DND-41 (cell line): ENCODE data around the gene PKNOX1.

Experiments
- ATAC-seq: fragments of 200-7000 bp; cut with Tn5 transposase; 3 replicates; pipeline ENCODE4 v1.9.1; 2021; ENCODE audit warnings: low read depth; ENCODE audit not compliant: insufficient read depth
- DNase-seq: peaks from one replicate; pipeline ENCODE4 v3.0.0-alpha.2; 2020
- H2AFZ ChIP-seq: 2 replicates; pipeline ENCODE4 v1.6.0; 2012; ENCODE audit warnings: low read depth, low read length
- H3K27ac ChIP-seq: 2 replicates; pipeline ENCODE4 v1.5.1; 2012; ENCODE audit warnings: low read length, inconsistent platforms
- H3K27me3 ChIP-seq: fragments of 200-600 bp; sonication (generic); 2 replicates; pipeline ENCODE4 v1.6.0; 2012; ENCODE audit warnings: low read length, mild to moderate bottlenecking, inconsistent platforms; ENCODE audit not compliant: insufficient read depth, poor library complexity
- H3K36me3 ChIP-seq: 2 replicates; pipeline ENCODE4 v1.5.1; 2012; ENCODE audit warnings: low read length, inconsistent platforms; ENCODE audit not compliant: insufficient read depth
- H3K4me1 ChIP-seq: 2 replicates; pipeline ENCODE4 v1.5.1; 2012; ENCODE audit warnings: mild to moderate bottlenecking, low read length; ENCODE audit not compliant: insufficient read depth
- H3K4me2 ChIP-seq: 2 replicates; pipeline ENCODE4 v1.6.0; 2012; ENCODE audit warnings: mild to moderate bottlenecking, moderate library complexity, low read length, inconsistent platforms; ENCODE audit not compliant: insufficient read depth
- H3K4me3 ChIP-seq, 2 experiments: fragments of 200-600 bp in 1 of 2; shearing (Covaris generic) in 1 of 2; 2 replicates each; pipeline ENCODE4 v1.5.1; 2012 to 2016; ENCODE audit warnings: inconsistent platforms in 2 of 2, low read length in 2 of 2, mild to moderate bottlenecking in 2 of 2, low read depth in 1 of 2, moderate library complexity in 1 of 2
- H3K79me2 ChIP-seq: 2 replicates; pipeline ENCODE4 v1.6.0; 2012; ENCODE audit warnings: low read length, inconsistent platforms; ENCODE audit not compliant: insufficient read depth
- H3K9ac ChIP-seq: 2 replicates; pipeline ENCODE4 v1.6.0; 2012; ENCODE audit warnings: low read depth, mild to moderate bottlenecking, inconsistent platforms, low read length, moderate library complexity
- H3K9me3 ChIP-seq: 2 replicates; pipeline ENCODE4 v1.5.1; 2012; ENCODE audit warnings: low read length, moderate library complexity, mild to moderate bottlenecking, inconsistent platforms; ENCODE audit not compliant: insufficient read depth, severe bottlenecking
- H4K20me1 ChIP-seq: 2 replicates; pipeline ENCODE4 v1.6.0; 2012; ENCODE audit warnings: low read length; ENCODE audit not compliant: insufficient read depth
- EZH2 ChIP-seq: IDR thresholded peaks from 3 replicates; pipeline ENCODE4 v1.6.1; 2012; ENCODE audit warnings: borderline replicate concordance, low read depth, mild to moderate bottlenecking, moderate library complexity, low read length, inconsistent platforms; ENCODE audit not compliant: severe bottlenecking
- TF ChIP-seq, protein P1 (sequence below): IDR thresholded peaks from 2 replicates; pipeline ENCODE4 v1.5.1; 2012; ENCODE audit warnings: borderline replicate concordance, low read length, moderate library complexity, mild to moderate bottlenecking; ENCODE audit not compliant: poor library complexity, severe bottlenecking; ENCODE audit errors: extremely low read depth

The PKNOX1 gene

DNA sequence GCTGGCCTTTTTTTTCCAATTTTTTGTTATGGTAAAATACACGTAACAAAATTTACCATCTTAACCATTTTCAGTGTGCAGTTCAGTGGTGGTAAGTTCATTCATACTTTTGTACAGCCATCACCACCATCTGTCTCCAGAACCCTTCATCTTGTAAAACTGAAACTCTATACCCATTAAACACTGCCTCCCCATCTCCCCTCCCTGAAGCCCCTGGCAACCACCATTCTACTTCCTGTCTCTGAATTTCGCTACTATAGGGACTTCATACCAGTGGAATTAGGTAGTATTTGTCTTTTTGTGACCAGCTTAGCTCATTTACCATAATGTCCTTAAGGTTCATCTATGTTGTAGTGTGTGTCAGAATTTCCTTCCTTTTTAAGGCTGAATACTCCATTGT is 8.7 kb downstream of the PKNOX1 start:
- Histone ChIP-seq H3K79me2 (peaks cover 83% of the 10 kb centered on the region), H3K9me3 (no peaks in the 10 kb centered on the region)

DNA sequence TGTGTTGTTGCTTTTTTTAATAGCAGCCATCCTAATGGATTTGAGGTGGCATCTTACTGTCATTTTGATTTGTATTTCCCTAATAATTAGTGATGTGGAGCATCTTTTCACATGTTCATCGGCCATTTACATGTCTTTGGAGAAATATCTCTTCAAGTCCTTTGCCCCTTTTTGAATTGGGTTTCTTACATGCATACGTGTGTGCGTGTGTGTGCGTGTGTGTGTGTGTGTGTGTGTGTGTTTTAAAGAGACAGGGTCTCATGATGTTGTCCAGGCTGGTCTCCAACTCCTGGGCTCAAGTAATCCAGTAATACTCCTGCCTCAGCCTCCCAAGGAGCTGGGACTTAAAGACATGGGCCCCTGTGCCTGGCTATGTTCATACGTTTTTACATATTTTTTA is 9.5 kb downstream of the PKNOX1 start:
- TF ChIP-seq, protein P1, sequence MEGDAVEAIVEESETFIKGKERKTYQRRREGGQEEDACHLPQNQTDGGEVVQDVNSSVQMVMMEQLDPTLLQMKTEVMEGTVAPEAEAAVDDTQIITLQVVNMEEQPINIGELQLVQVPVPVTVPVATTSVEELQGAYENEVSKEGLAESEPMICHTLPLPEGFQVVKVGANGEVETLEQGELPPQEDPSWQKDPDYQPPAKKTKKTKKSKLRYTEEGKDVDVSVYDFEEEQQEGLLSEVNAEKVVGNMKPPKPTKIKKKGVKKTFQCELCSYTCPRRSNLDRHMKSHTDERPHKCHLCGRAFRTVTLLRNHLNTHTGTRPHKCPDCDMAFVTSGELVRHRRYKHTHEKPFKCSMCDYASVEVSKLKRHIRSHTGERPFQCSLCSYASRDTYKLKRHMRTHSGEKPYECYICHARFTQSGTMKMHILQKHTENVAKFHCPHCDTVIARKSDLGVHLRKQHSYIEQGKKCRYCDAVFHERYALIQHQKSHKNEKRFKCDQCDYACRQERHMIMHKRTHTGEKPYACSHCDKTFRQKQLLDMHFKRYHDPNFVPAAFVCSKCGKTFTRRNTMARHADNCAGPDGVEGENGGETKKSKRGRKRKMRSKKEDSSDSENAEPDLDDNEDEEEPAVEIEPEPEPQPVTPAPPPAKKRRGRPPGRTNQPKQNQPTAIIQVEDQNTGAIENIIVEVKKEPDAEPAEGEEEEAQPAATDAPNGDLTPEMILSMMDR, result no peak
- TF ChIP-seq EZH2, result no peak
- Histone ChIP-seq H3K79me2 (peaks cover 84% of the 10 kb centered on the region), H3K9me3 (no peaks in the 10 kb centered on the region), H3K4me1 (peaks cover 27% of the 10 kb centered on the region), H3K36me3 (0 out of 2 replicates have a peak, but pooled peaks cover 4% of the 10 kb centered on the region), H3K9ac (no peak overlapping the region), H2AFZ (no peak overlapping the region), H3K4me3 (no peak overlapping the region), H4K20me1 (peaks cover 3% of the 10 kb centered on the region), H3K27me3 (no peaks in the 10 kb centered on the region), H3K4me2 (no peak overlapping the region), H3K27ac (no peak overlapping the region)
- DNase-seq (no peak), ATAC-seq (no peak)

More for the DNA sequence above, 8.7 kb downstream of the PKNOX1 start:
- peaks cover 27% of the 10 kb centered on the region for H3K4me1 ChIP-seq
- no peaks in the 10 kb centered on the region for H3K27me3 ChIP-seq
- H4K20me1 ChIP-seq, result no peaks in the 10 kb centered on the region
- ATAC-seq (peak; percentile 91), DNase-seq (peak; percentile 52)
- H3K4me2 ChIP-seq, result no peak overlapping the region
- peak overlapping the region; percentile 48 for H3K27ac ChIP-seq
- no peak overlapping the region for H2AFZ ChIP-seq
- H3K9ac ChIP-seq, result no peak overlapping the region
- H3K4me3 ChIP-seq, result no peak overlapping the region
- TF ChIP-seq, protein P1, result no peak
- TF ChIP-seq EZH2, result no peak
- 0 out of 2 replicates have a peak, but pooled peaks cover 6% of the 10 kb centered on the region for H3K36me3 ChIP-seq

DNA sequence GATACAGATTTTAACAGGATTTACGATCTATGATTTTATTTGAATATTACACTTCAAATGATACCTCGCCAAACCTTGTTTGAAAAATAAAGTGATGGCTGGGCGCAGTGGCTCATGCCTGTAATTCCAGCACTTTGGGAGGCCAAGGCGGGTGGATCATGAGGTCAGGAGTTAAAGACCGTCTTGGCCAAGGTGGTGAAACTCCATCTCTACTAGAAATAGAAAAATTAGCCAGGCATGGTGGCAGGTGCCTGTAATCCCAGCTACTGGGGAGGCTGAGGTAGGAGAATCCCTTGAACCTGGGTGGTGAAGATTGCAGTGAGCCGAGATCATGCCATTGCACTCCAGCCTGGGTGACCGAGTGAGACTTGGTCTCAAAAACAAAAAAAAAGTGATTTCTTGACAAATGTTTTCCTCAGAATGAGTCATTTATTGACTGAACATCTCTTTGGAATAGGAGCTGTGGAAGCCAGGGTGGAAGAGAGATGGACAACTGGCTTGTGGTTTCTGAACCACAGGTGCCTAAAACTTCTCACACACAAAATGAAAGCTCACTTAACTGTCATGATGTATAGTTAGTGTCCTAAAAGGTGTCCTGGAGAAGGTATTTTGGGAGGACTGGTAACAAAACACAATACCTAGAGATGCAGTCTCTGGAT is 11.9 kb downstream of the PKNOX1 start:
- Histone ChIP-seq H3K36me3 (no peaks in the 10 kb centered on the region), H3K4me2 (no peak overlapping the region), H4K20me1 (peaks cover 3% of the 10 kb centered on the region), H3K4me1 (peaks cover 19% of the 10 kb centered on the region), H3K27me3 (no peaks in the 10 kb centered on the region), H3K4me3 (no peak overlapping the region), H3K27ac (0 out of 2 replicates have a peak overlapping the region, but pooled peaks have one; percentile 11), H3K9me3 (no peaks in the 10 kb centered on the region), H3K79me2 (peaks cover 78% of the 10 kb centered on the region), H2AFZ (no peak overlapping the region), H3K9ac (no peak overlapping the region)
- ATAC-seq (no peak), DNase-seq (no peak)
- TF ChIP-seq, protein P1, result no peak
- no peak for TF ChIP-seq EZH2
